Gastrocnemius medialis (tissue), 4 donors: ENCODE measurements around the gene FNDC5. TPM values are rescaled to one million over a fixed set of nuclear protein-coding genes. Genes with fewer than 3 reads are reported as not detected.
A peak's percentile ranks its signal among the peaks of the same experiment; 100 is the strongest.

ENCODE experiments used
- ATAC-seq, 2 donors: fragments of 150-250 bp; one replicate each; pipeline ENCODE4 v1.9.1; 2016
- DNase-seq, 2 donors: peaks; one replicate each; pipeline ENCODE4 v3.0.0-alpha.2; 2019
- H3K27ac ChIP-seq, 4 donors: fragments of 200-600 bp; sonication (generic); 1 replicate in 1 of 4; 2 replicates in 3 of 4; pipeline ENCODE4 v1.5.1; 2016 to 2018; ENCODE audit warnings: mild to moderate bottlenecking in 2 of 4, moderate library complexity in 1 of 4
- H3K27me3 ChIP-seq, 3 donors: fragments of 200-600 bp; sonication (generic) in 2 of 3; 1 replicate in 1 of 3; 2 replicates in 2 of 3; pipeline versions ENCODE4 v1.5.1 to v1.6.0; 2016 to 2019; ENCODE audit warnings: mild to moderate bottlenecking in 1 of 3, moderate library complexity in 1 of 3
- H3K36me3 ChIP-seq, 2 donors: fragments of 200-600 bp; sonication (generic) in 1 of 2; one replicate each; pipeline ENCODE4 v1.5.1; 2017 to 2018
- H3K4me1 ChIP-seq, 2 donors: fragments of 200-600 bp; sonication (generic) in 1 of 2; one replicate each; pipeline ENCODE4 v1.5.1; 2016 to 2017; ENCODE audit warnings: mild to moderate bottlenecking in 2 of 2
- H3K4me3 ChIP-seq, 4 donors: fragments of 200-600 bp; sonication (generic) in 3 of 4; 1 replicate in 1 of 4; 2 replicates in 3 of 4; pipeline ENCODE4 v1.5.1; 2016 to 2019; ENCODE audit warnings: mild to moderate bottlenecking in 2 of 4
- H3K9me3 ChIP-seq, 3 donors: fragments of 200-600 bp; sonication (generic) in 2 of 3; 1 replicate in 1 of 3; 2 replicates in 2 of 3; pipeline ENCODE4 v1.5.1; 2016 to 2019
- CTCF ChIP-seq, 5 experiments: fragments of 450-650 bp in 3 of 5; fragments of 200-600 bp in 2 of 5; sonication (generic) in 2 of 5; IDR thresholded peaks in 4 of 5; conservative IDR thresholded peaks in 1 of 5; 1 replicate in 4 of 5; 2 replicates in 1 of 5; pipeline ENCODE4 v1.5.1; 2016 to 2019; ENCODE audit warnings: antibody characterized with exemption in 5 of 5, mild to moderate bottlenecking in 3 of 5, moderate library complexity in 3 of 5
- POLR2A ChIP-seq, 2 donors: fragments of 450-650 bp; IDR thresholded peaks; one replicate each; pipeline ENCODE4 v1.6.1; 2017; ENCODE audit warnings: antibody characterized with exemption in 2 of 2, mild to moderate bottlenecking in 2 of 2, moderate library complexity in 2 of 2
- in situ Hi-C, 4 donors: fragments of 200-750 bp; cut with MboI; loops; one replicate each; pipeline versions ENCODE4 v1.15.0 to v1.8.0; 2017; ENCODE audit warnings: low sequenced_read_pairs in 4 of 4
- intact Hi-C: fragments of 100-400 bp; cut with DNase I; formaldehyde crosslinking; loops from one replicate; pipeline ENCODE4 v1.15.1; 2023; ENCODE audit warnings: low total_unique reads
- total RNA-seq, 4 donors: library from RNA; depleted of rRNA; stranded (reverse); fragments of >200 nt; gene quantifications; one replicate each; pipeline versions ENCODE4 v1.1.0 to v1.2.3, GENCODE V29; 2016

Gene FNDC5
- total RNA-seq, 4 donors from 2014 or later: 39.6 to 274 (median 114) TPM

- Histone ChIP-seq H3K27me3 (peaks cover 36 to 53% (median 48%) of the 10 kb centered on the region in 3 donors), H3K9me3 (no peaks in the 10 kb centered on the region), H3K27ac (no peak overlapping the region), H3K4me3 (no peak overlapping the region), H3K36me3 (no peaks in the 10 kb centered on the region), H3K4me1 (peaks cover 6 to 9% of the 10 kb centered on the region in 2 donors)
- ATAC-seq: no peak
- no peak for DNase-seq
- intact Hi-C loops (no loop called here), in situ Hi-C loops (no loop called here)
- TF ChIP-seq CTCF (IDR thresholded peaks at IDR 0.05 in 4 of 5, conservative IDR thresholded peaks at IDR 0.05 in 1 of 5) (no peak), POLR2A (IDR thresholded peaks at IDR 0.05) (no peak)
Measured at GRCh38 chr1:32888677-32889420, 18.1 kb upstream of the FNDC5 start.

- Histone ChIP-seq H3K27me3 (peaks cover 32 to 45% (median 41%) of the 10 kb centered on the region in 3 donors), H3K4me3 (no peak overlapping the region), H3K27ac (no peak overlapping the region), H3K36me3 (no peaks in the 10 kb centered on the region), H3K9me3 (no peaks in the 10 kb centered on the region), H3K4me1 (peaks cover 0 to 2% of the 10 kb centered on the region in 2 donors)
- no peak for ATAC-seq
- no peak for TF ChIP-seq CTCF (IDR thresholded peaks at IDR 0.05 in 4 of 5, conservative IDR thresholded peaks at IDR 0.05 in 1 of 5)
- no peak for DNase-seq
- in situ Hi-C loops: no loop called here
- intact Hi-C loops: no loop called here
Measured at GRCh38 chr1:32888134-32888533, 17.4 kb upstream of the FNDC5 start.

GRCh38 chr1:32887623-32888022, 16.9 kb upstream of the FNDC5 start:
- peaks cover 28 to 43% (median 35%) of the 10 kb centered on the region in 3 donors for H3K27me3 ChIP-seq

GRCh38 chr1:32886828-32887414, 16.2 kb upstream of the FNDC5 start:
- H3K36me3 ChIP-seq: no peaks in the 10 kb centered on the region
- no peak for TF ChIP-seq POLR2A (IDR thresholded peaks at IDR 0.05)
- peak in 1 of 5 experiments; percentile 6 for TF ChIP-seq CTCF (IDR thresholded peaks at IDR 0.05 in 4 of 5, conservative IDR thresholded peaks at IDR 0.05 in 1 of 5)
- peaks cover 24 to 36% (median 31%) of the 10 kb centered on the region in 3 donors for H3K27me3 ChIP-seq
- in situ Hi-C loops: no loop called here
- no peaks in the 10 kb centered on the region for H3K9me3 ChIP-seq
- intact Hi-C loops: no loop called here
- DNase-seq: no peak
- peaks cover 4 to 7% of the 10 kb centered on the region in 2 donors for H3K4me1 ChIP-seq
- no peak overlapping the region for H3K4me3 ChIP-seq
- no peak for ATAC-seq
- no peak overlapping the region for H3K27ac ChIP-seq

More at GRCh38 chr1:32887623-32888022, 16.9 kb upstream of the FNDC5 start:
- Histone ChIP-seq H3K4me3 (no peak overlapping the region), H3K36me3 (no peaks in the 10 kb centered on the region), H3K27ac (no peak overlapping the region), H3K9me3 (no peaks in the 10 kb centered on the region), H3K4me1 (no peaks in the 10 kb centered on the region)
- intact Hi-C loops (no loop called here), in situ Hi-C loops (no loop called here)
- no peak for ATAC-seq
- no peak for DNase-seq
- TF ChIP-seq CTCF (IDR thresholded peaks at IDR 0.05 in 4 of 5, conservative IDR thresholded peaks at IDR 0.05 in 1 of 5): no peak
- no peak for TF ChIP-seq POLR2A (IDR thresholded peaks at IDR 0.05)
